WTC11 (cell line): Measurements from ENCODE around the gene IL1RN. TPM values are rescaled to one million over a fixed set of nuclear protein-coding genes. Genes with fewer than 3 reads are reported as not detected.

Source experiments
- ATAC-seq: fragments of 200-7000 bp; cut with Tn5 transposase; 2 replicates; pipeline ENCODE4 v1.10.0; 2021; ENCODE audit warnings: mild to moderate bottlenecking, moderate library complexity
- CTCF ChIA-PET: fragments of 300-600 bp; sonication (Branson Sonifier 250); formaldehyde crosslinking; loops from one replicate; lab custom pipeline; 2021; ENCODE audit warnings: antibody characterized with exemption; lab: Charles Lee
- POLR2A ChIA-PET: fragments of 350-600 bp; sonication (Branson Sonifier 250); formaldehyde crosslinking; loops from one replicate; lab custom pipeline; 2021; ENCODE audit warnings: antibody characterized with exemption; lab: Charles Lee
- DNase-seq: peaks from one replicate; pipeline ENCODE4 v3.0.0; 2021; ENCODE audit warnings: low spot score
- H3K27ac Mint-ChIP-seq: 2 replicates; pipeline ENCODE4 v1.8.0; 2021; ENCODE audit warnings: mixed read lengths
- H3K27me3 Mint-ChIP-seq: 2 replicates; pipeline ENCODE4 v1.8.0; 2021; ENCODE audit warnings: low read depth, mild to moderate bottlenecking, moderate library complexity, mixed read lengths
- H3K36me3 Mint-ChIP-seq: 2 replicates; pipeline ENCODE4 v1.8.0; 2021; ENCODE audit warnings: mixed read lengths
- H3K4me1 Mint-ChIP-seq: 2 replicates; pipeline ENCODE4 v1.8.0; 2022; ENCODE audit warnings: mixed read lengths
- H3K4me3 Mint-ChIP-seq: 2 replicates; pipeline ENCODE4 v1.8.0; 2021; ENCODE audit warnings: mild to moderate bottlenecking, moderate library complexity, mixed read lengths
- H3K9me3 Mint-ChIP-seq: 2 replicates; pipeline ENCODE4 v1.8.0; 2021; ENCODE audit warnings: mixed read lengths
- ETV6 ChIP-seq: sonication (generic); formaldehyde crosslinking; IDR thresholded peaks from 2 replicates; pipeline ENCODE4 v1.8.1; 2022; ENCODE audit warnings: mild to moderate bottlenecking, missing genetic modification reagents
- JAZF1 ChIP-seq: fragments of 250-450 bp; sonication (Bioruptor Pico); IDR thresholded peaks from 2 replicates; pipeline ENCODE4 v1.9.0; 2021; ENCODE audit warnings: moderate library complexity, mild to moderate bottlenecking, inconsistent platforms
- NR2C2 ChIP-seq: sonication (generic); formaldehyde crosslinking; IDR thresholded peaks from 2 replicates; pipeline ENCODE4 v1.8.0; 2022; ENCODE audit warnings: mild to moderate bottlenecking, missing genetic modification reagents
- SOX15 ChIP-seq: fragments of 250-450 bp; sonication (Bioruptor Pico); IDR thresholded peaks from 2 replicates; pipeline ENCODE4 v1.9.0; 2021; ENCODE audit warnings: mild to moderate bottlenecking
- TP53 ChIP-seq: sonication (generic); formaldehyde crosslinking; IDR thresholded peaks from 2 replicates; pipeline ENCODE4 v1.8.1; 2023; ENCODE audit warnings: mild to moderate bottlenecking, missing genetic modification reagents
- ZNF263 ChIP-seq: sonication (generic); formaldehyde crosslinking; IDR thresholded peaks from 2 replicates; pipeline ENCODE4 v1.8.1; 2022; ENCODE audit warnings: low read depth, mild to moderate bottlenecking, moderate library complexity, missing genetic modification reagents
- total RNA-seq: library from RNA; stranded (reverse); gene quantifications from 3 replicates; pipeline ENCODE4 v1.2.3, GENCODE V29; 2021
- TF ChIP-seq, protein P1 (sequence below): sonication (generic); formaldehyde crosslinking; IDR thresholded peaks from 2 replicates; pipeline ENCODE4 v1.8.0; 2023; ENCODE audit warnings: missing genetic modification reagents, mild to moderate bottlenecking, borderline replicate concordance
- TF ChIP-seq, protein P2 (sequence below): sonication (generic); formaldehyde crosslinking; IDR thresholded peaks from 2 replicates; pipeline ENCODE4 v1.8.0; 2023; ENCODE audit warnings: mild to moderate bottlenecking, missing genetic modification reagents
- TF ChIP-seq, protein P3 (sequence below): sonication (generic); formaldehyde crosslinking; IDR thresholded peaks from 2 replicates; pipeline ENCODE4 v1.8.0; 2022; ENCODE audit warnings: mild to moderate bottlenecking, missing genetic modification reagents
- TF ChIP-seq, protein P4 (sequence below): sonication (generic); formaldehyde crosslinking; IDR thresholded peaks from 2 replicates; pipeline ENCODE4 v1.8.1; 2023; ENCODE audit warnings: mild to moderate bottlenecking, missing genetic modification reagents, moderate library complexity

IL1RN gene
- total RNA-seq, 1 experiment from 2014 or later: not detected

DNA sequence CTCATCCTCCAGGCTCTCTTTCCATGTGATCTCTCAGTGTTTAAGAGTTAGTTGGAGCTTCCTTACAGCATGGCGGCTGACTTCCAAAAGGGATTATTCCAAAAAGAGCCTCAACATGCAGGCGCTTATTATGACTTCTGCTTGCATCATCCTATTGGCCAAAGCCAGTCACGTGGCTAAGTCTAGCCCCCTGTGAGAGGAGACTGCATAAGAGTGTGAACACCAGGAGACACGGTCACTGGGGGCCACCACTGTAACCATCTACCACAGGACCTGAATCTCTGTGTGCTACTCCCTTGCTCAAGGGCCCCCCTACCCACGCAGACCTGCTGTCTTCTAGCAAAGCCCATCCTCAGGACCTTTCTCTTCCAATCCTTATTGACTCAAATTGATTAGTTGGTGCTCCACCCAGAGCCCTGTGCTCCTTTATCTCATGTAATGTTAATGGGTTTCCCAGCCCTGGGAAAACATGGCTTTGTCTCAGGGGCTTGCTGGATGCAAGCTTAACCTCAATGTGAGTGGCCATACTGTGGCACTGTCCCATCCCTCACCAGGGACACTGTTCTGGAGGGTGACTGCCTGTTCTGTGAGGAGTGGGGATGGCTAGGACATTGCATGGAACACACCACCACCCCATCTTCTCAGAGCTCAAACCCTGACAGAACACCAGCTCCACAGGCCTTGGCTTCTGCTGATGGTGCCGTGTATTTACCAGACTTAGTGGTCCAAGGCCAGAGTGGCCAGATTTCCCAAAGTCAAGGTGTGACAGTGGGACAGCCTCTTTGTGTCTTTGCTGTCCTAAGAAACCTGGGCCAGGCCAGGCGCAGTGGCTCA is 4.2 kb downstream of the IL1RN start:
- POLR2A ChIA-PET: no interaction called here
- no peak for DNase-seq
- TF ChIP-seq, protein P1, sequence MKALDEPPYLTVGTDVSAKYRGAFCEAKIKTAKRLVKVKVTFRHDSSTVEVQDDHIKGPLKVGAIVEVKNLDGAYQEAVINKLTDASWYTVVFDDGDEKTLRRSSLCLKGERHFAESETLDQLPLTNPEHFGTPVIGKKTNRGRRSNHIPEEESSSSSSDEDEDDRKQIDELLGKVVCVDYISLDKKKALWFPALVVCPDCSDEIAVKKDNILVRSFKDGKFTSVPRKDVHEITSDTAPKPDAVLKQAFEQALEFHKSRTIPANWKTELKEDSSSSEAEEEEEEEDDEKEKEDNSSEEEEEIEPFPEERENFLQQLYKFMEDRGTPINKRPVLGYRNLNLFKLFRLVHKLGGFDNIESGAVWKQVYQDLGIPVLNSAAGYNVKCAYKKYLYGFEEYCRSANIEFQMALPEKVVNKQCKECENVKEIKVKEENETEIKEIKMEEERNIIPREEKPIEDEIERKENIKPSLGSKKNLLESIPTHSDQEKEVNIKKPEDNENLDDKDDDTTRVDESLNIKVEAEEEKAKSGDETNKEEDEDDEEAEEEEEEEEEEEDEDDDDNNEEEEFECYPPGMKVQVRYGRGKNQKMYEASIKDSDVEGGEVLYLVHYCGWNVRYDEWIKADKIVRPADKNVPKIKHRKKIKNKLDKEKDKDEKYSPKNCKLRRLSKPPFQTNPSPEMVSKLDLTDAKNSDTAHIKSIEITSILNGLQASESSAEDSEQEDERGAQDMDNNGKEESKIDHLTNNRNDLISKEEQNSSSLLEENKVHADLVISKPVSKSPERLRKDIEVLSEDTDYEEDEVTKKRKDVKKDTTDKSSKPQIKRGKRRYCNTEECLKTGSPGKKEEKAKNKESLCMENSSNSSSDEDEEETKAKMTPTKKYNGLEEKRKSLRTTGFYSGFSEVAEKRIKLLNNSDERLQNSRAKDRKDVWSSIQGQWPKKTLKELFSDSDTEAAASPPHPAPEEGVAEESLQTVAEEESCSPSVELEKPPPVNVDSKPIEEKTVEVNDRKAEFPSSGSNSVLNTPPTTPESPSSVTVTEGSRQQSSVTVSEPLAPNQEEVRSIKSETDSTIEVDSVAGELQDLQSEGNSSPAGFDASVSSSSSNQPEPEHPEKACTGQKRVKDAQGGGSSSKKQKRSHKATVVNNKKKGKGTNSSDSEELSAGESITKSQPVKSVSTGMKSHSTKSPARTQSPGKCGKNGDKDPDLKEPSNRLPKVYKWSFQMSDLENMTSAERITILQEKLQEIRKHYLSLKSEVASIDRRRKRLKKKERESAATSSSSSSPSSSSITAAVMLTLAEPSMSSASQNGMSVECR (CRISPR knock-in tag): no peak
- TF ChIP-seq, protein P2, sequence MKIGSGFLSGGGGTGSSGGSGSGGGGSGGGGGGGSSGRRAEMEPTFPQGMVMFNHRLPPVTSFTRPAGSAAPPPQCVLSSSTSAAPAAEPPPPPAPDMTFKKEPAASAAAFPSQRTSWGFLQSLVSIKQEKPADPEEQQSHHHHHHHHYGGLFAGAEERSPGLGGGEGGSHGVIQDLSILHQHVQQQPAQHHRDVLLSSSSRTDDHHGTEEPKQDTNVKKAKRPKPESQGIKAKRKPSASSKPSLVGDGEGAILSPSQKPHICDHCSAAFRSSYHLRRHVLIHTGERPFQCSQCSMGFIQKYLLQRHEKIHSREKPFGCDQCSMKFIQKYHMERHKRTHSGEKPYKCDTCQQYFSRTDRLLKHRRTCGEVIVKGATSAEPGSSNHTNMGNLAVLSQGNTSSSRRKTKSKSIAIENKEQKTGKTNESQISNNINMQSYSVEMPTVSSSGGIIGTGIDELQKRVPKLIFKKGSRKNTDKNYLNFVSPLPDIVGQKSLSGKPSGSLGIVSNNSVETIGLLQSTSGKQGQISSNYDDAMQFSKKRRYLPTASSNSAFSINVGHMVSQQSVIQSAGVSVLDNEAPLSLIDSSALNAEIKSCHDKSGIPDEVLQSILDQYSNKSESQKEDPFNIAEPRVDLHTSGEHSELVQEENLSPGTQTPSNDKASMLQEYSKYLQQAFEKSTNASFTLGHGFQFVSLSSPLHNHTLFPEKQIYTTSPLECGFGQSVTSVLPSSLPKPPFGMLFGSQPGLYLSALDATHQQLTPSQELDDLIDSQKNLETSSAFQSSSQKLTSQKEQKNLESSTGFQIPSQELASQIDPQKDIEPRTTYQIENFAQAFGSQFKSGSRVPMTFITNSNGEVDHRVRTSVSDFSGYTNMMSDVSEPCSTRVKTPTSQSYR: no peak
- TF ChIP-seq, protein P3, sequence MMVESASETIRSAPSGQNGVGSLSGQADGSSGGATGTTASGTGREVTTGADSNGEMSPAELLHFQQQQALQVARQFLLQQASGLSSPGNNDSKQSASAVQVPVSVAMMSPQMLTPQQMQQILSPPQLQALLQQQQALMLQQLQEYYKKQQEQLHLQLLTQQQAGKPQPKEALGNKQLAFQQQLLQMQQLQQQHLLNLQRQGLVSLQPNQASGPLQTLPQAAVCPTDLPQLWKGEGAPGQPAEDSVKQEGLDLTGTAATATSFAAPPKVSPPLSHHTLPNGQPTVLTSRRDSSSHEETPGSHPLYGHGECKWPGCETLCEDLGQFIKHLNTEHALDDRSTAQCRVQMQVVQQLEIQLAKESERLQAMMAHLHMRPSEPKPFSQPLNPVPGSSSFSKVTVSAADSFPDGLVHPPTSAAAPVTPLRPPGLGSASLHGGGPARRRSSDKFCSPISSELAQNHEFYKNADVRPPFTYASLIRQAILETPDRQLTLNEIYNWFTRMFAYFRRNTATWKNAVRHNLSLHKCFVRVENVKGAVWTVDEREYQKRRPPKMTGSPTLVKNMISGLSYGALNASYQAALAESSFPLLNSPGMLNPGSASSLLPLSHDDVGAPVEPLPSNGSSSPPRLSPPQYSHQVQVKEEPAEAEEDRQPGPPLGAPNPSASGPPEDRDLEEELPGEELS (CRISPR knock-in tag): no peak
- TF ChIP-seq SOX15 (CRISPR knock-in tag): no peak
- no peak for TF ChIP-seq NR2C2
- TF ChIP-seq ETV6: no peak
- TF ChIP-seq, protein P4, sequence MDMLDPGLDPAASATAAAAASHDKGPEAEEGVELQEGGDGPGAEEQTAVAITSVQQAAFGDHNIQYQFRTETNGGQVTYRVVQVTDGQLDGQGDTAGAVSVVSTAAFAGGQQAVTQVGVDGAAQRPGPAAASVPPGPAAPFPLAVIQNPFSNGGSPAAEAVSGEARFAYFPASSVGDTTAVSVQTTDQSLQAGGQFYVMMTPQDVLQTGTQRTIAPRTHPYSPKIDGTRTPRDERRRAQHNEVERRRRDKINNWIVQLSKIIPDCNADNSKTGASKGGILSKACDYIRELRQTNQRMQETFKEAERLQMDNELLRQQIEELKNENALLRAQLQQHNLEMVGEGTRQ (CRISPR knock-in tag): no peak
- TF ChIP-seq ZNF263 (CRISPR knock-in tag): no peak
- TF ChIP-seq, all 79 proteins: peak for 0
- CTCF ChIA-PET: interaction anchor here (1.1 kb wide), 1 partner anchor 59 kb away, joined by 3 read pairs; no protein-coding TSS in a partner anchor
- no peaks in the 10 kb centered on the region for H3K27me3 Mint-ChIP-seq
- H3K4me3 Mint-ChIP-seq: no peak overlapping the region
- no peaks in the 10 kb centered on the region for H3K9me3 Mint-ChIP-seq
- H3K27ac Mint-ChIP-seq: no peak overlapping the region
- H3K36me3 Mint-ChIP-seq: no peaks in the 10 kb centered on the region
- no peaks in the 10 kb centered on the region for H3K4me1 Mint-ChIP-seq
- no peak for ATAC-seq

DNA sequence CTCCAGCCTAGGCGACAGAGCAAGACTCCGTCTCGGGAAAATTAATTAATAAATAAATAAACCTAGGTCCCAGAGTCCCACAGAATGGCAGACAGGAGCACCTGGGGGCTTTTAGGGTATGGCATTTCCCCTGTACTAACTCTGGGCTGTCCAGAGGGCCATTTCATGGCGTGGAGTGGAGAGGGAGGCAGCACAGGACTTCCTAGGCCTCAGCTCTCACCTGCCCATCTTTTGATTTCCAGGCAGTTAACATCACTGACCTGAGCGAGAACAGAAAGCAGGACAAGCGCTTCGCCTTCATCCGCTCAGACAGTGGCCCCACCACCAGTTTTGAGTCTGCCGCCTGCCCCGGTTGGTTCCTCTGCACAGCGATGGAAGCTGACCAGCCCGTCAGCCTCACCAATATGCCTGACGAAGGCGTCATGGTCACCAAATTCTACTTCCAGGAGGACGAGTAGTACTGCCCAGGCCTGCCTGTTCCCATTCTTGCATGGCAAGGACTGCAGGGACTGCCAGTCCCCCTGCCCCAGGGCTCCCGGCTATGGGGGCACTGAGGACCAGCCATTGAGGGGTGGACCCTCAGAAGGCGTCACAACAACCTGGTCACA is 5.1 kb downstream of the IL1RN start:
- Mint-ChIP-seq H3K27ac (no peak overlapping the region), H3K4me3 (no peak overlapping the region), H3K4me1 (no peaks in the 10 kb centered on the region), H3K27me3 (no peaks in the 10 kb centered on the region), H3K9me3 (no peaks in the 10 kb centered on the region), H3K36me3 (no peaks in the 10 kb centered on the region)
- ChIA-PET POLR2A (no interaction called here), CTCF (interaction anchor here (1.4 kb wide), 1 partner anchor 66 kb away, joined by 9 read pairs; no protein-coding TSS in a partner anchor)
- DNase-seq (no peak), ATAC-seq (no peak)
- TF ChIP-seq TP53 (CRISPR knock-in tag) (no peak), JAZF1 (CRISPR knock-in tag) (no peak)
